ENCODE results near the gene RELN.
"Not testable (repeated sequence)": the region's sequence is repeated elsewhere in the genome, so short reads cannot be mapped to it uniquely, and the experiment has no call there.

The RELN gene

GRCh38 chr7:103833401-103833800, 156.1 kb downstream of the RELN start:
- Histone ChIP-seq H3K9ac (ENCODE audit: low read length) (no peak overlapping the region), H3K36me3 (ENCODE audit: control insufficient read depth, insufficient read depth, low read length) (no peaks in the 10 kb centered on the region), H3K4me1 (ENCODE audit: control insufficient read depth, insufficient read depth, low read length) (no peaks in the 10 kb centered on the region), H3K4me3 (ENCODE audit: low read length) (no peak overlapping the region), H3K27ac (ENCODE audit: low read depth, low read length) (no peak overlapping the region), H3K27me3 (ENCODE audit: control insufficient read depth, insufficient read depth, low read length) (no peaks in the 10 kb centered on the region)

- Histone ChIP-seq H3K36me3 (ENCODE audit: control insufficient read depth, insufficient read depth, low read length) (no peaks in the 10 kb centered on the region), H3K27me3 (ENCODE audit: control insufficient read depth, insufficient read depth, low read length) (no peaks in the 10 kb centered on the region), H3K4me3 (ENCODE audit: low read length) (no peak overlapping the region), H3K9ac (ENCODE audit: low read length) (no peak overlapping the region), H3K27ac (ENCODE audit: low read depth, low read length) (no peak overlapping the region), H3K4me1 (ENCODE audit: control insufficient read depth, insufficient read depth, low read length) (no peaks in the 10 kb centered on the region)
These were observed 157.0 kb downstream of the RELN start for GRCh38 chr7:103832438-103832837.

- H3K9ac ChIP-seq (ENCODE audit: low read length): no peak overlapping the region
- no peaks in the 10 kb centered on the region for H3K27me3 ChIP-seq (ENCODE audit: control insufficient read depth, insufficient read depth, low read length)
- no peak overlapping the region for H3K4me3 ChIP-seq (ENCODE audit: low read length)
- H3K36me3 ChIP-seq (ENCODE audit: control insufficient read depth, insufficient read depth, low read length): no peaks in the 10 kb centered on the region
- no peaks in the 10 kb centered on the region for H3K4me1 ChIP-seq (ENCODE audit: control insufficient read depth, insufficient read depth, low read length)
- H3K27ac ChIP-seq (ENCODE audit: low read depth, low read length): no peak overlapping the region
These were observed 165.2 kb downstream of the RELN start for GRCh38 chr7:103824251-103824650.

- Histone ChIP-seq H3K4me1 (ENCODE audit: control insufficient read depth, insufficient read depth, low read length) (no peaks in the 10 kb centered on the region), H3K9ac (ENCODE audit: low read length) (no peak overlapping the region), H3K36me3 (ENCODE audit: control insufficient read depth, insufficient read depth, low read length) (no peaks in the 10 kb centered on the region), H3K4me3 (ENCODE audit: low read length) (no peak overlapping the region), H3K27ac (ENCODE audit: low read depth, low read length) (no peak overlapping the region), H3K27me3 (ENCODE audit: control insufficient read depth, insufficient read depth, low read length) (no peaks in the 10 kb centered on the region)
These were observed 166.4 kb downstream of the RELN start for GRCh38 chr7:103823084-103823483.

GRCh38 chr7:103821092-103821491, 168.4 kb downstream of the RELN start:
- no peaks in the 10 kb centered on the region for H3K27me3 ChIP-seq (ENCODE audit: control insufficient read depth, insufficient read depth, low read length)
- no peak overlapping the region for H3K9ac ChIP-seq (ENCODE audit: low read length)
- H3K4me1 ChIP-seq (ENCODE audit: control insufficient read depth, insufficient read depth, low read length): no peaks in the 10 kb centered on the region
- no peak overlapping the region for H3K27ac ChIP-seq (ENCODE audit: low read depth, low read length)
- H3K4me3 ChIP-seq (ENCODE audit: low read length): no peak overlapping the region
- H3K36me3 ChIP-seq (ENCODE audit: control insufficient read depth, insufficient read depth, low read length): no peaks in the 10 kb centered on the region

GRCh38 chr7:103815972-103816371, 173.5 kb downstream of the RELN start:
- H3K9ac ChIP-seq (ENCODE audit: low read length); H3K36me3 ChIP-seq (ENCODE audit: control insufficient read depth, insufficient read depth, low read length); H3K27me3 ChIP-seq (ENCODE audit: control insufficient read depth, insufficient read depth, low read length); H3K4me3 ChIP-seq (ENCODE audit: low read length); H3K4me1 ChIP-seq (ENCODE audit: control insufficient read depth, insufficient read depth, low read length); H3K27ac ChIP-seq (ENCODE audit: low read depth, low read length): not testable (repeated sequence)

- H3K27ac ChIP-seq (ENCODE audit: low read depth, low read length): no peak overlapping the region
- no peak overlapping the region for H3K9ac ChIP-seq (ENCODE audit: low read length)
- H3K4me3 ChIP-seq (ENCODE audit: low read length): no peak overlapping the region
- H3K36me3 ChIP-seq (ENCODE audit: control insufficient read depth, insufficient read depth, low read length): no peaks in the 10 kb centered on the region
- H3K27me3 ChIP-seq (ENCODE audit: control insufficient read depth, insufficient read depth, low read length): no peaks in the 10 kb centered on the region
- no peaks in the 10 kb centered on the region for H3K4me1 ChIP-seq (ENCODE audit: control insufficient read depth, insufficient read depth, low read length)
These were observed 175.5 kb downstream of the RELN start for GRCh38 chr7:103813970-103814369.

GRCh38 chr7:103811997-103812396, 177.5 kb downstream of the RELN start:
- H3K4me3 ChIP-seq (ENCODE audit: low read length): no peak overlapping the region

GRCh38 chr7:103811290-103811689, 178.2 kb downstream of the RELN start:
- Histone ChIP-seq H3K27me3 (ENCODE audit: control insufficient read depth, insufficient read depth, low read length) (no peaks in the 10 kb centered on the region), H3K4me1 (ENCODE audit: control insufficient read depth, insufficient read depth, low read length) (no peaks in the 10 kb centered on the region), H3K27ac (ENCODE audit: low read depth, low read length) (no peak overlapping the region), H3K9ac (ENCODE audit: low read length) (no peak overlapping the region), H3K4me3 (ENCODE audit: low read length) (no peak overlapping the region), H3K36me3 (ENCODE audit: control insufficient read depth, insufficient read depth, low read length) (no peaks in the 10 kb centered on the region)

More at GRCh38 chr7:103811997-103812396, 177.5 kb downstream of the RELN start:
- Histone ChIP-seq H3K27me3 (ENCODE audit: control insufficient read depth, insufficient read depth, low read length) (no peaks in the 10 kb centered on the region), H3K27ac (ENCODE audit: low read depth, low read length) (no peak overlapping the region), H3K4me1 (ENCODE audit: control insufficient read depth, insufficient read depth, low read length) (no peaks in the 10 kb centered on the region), H3K36me3 (ENCODE audit: control insufficient read depth, insufficient read depth, low read length) (no peaks in the 10 kb centered on the region), H3K9ac (ENCODE audit: low read length) (no peak overlapping the region)

GRCh38 chr7:103810112-103810744, 179.2 kb downstream of the RELN start:
- Histone ChIP-seq H3K9ac (ENCODE audit: low read length) (no peak overlapping the region), H3K27ac (ENCODE audit: low read depth, low read length) (no peak overlapping the region), H3K4me3 (ENCODE audit: low read length) (no peak overlapping the region), H3K27me3 (ENCODE audit: control insufficient read depth, insufficient read depth, low read length) (no peaks in the 10 kb centered on the region), H3K36me3 (ENCODE audit: control insufficient read depth, insufficient read depth, low read length) (no peaks in the 10 kb centered on the region), H3K4me1 (ENCODE audit: control insufficient read depth, insufficient read depth, low read length) (no peaks in the 10 kb centered on the region)

GRCh38 chr7:103809229-103809994, 180.0 kb downstream of the RELN start:
- Histone ChIP-seq H3K27ac (ENCODE audit: low read depth, low read length) (no peak overlapping the region), H3K36me3 (ENCODE audit: control insufficient read depth, insufficient read depth, low read length) (no peaks in the 10 kb centered on the region), H3K4me3 (ENCODE audit: low read length) (no peak overlapping the region), H3K4me1 (ENCODE audit: control insufficient read depth, insufficient read depth, low read length) (no peaks in the 10 kb centered on the region), H3K27me3 (ENCODE audit: control insufficient read depth, insufficient read depth, low read length) (no peaks in the 10 kb centered on the region), H3K9ac (ENCODE audit: low read length) (no peak overlapping the region)

GRCh38 chr7:103805346-103805745, 184.1 kb downstream of the RELN start:
- Histone ChIP-seq H3K9ac (ENCODE audit: low read length) (no peak overlapping the region), H3K4me3 (ENCODE audit: low read length) (no peak overlapping the region), H3K36me3 (ENCODE audit: control insufficient read depth, insufficient read depth, low read length) (no peaks in the 10 kb centered on the region), H3K27me3 (ENCODE audit: control insufficient read depth, insufficient read depth, low read length) (no peaks in the 10 kb centered on the region), H3K4me1 (ENCODE audit: control insufficient read depth, insufficient read depth, low read length) (no peaks in the 10 kb centered on the region), H3K27ac (ENCODE audit: low read depth, low read length) (no peak overlapping the region)

GRCh38 chr7:103803631-103804030, 185.8 kb downstream of the RELN start:
- Histone ChIP-seq H3K4me3 (ENCODE audit: low read length) (no peak overlapping the region), H3K4me1 (ENCODE audit: control insufficient read depth, insufficient read depth, low read length) (no peaks in the 10 kb centered on the region), H3K27me3 (ENCODE audit: control insufficient read depth, insufficient read depth, low read length) (no peaks in the 10 kb centered on the region), H3K36me3 (ENCODE audit: control insufficient read depth, insufficient read depth, low read length) (no peaks in the 10 kb centered on the region), H3K27ac (ENCODE audit: low read depth, low read length) (no peak overlapping the region), H3K9ac (ENCODE audit: low read length) (no peak overlapping the region)

Data from rectal smooth muscle tissue (tissue), 1 donor.